SK-N-SH (cell line): Measurements from ENCODE around the gene KLF15. TPM values are rescaled to one million over a fixed set of nuclear protein-coding genes. Genes with fewer than 3 reads are reported as not detected.

Experiments
- CTCF ChIA-PET: fragments of 300-600, 350-600 bp; formaldehyde crosslinking; extraction: SDS; loops from one replicate; lab custom pipeline; 2021; lab: Yijun Ruan, JAX
- POLR2A ChIA-PET: fragments of 350-600 bp; sonication (Branson Sonifier 250); formaldehyde crosslinking; extraction: SDS; loops from one replicate; lab custom pipeline; 2020; ENCODE audit warnings: antibody characterized with exemption, inconsistent platforms; lab: Yijun Ruan, JAX
- DNase-seq: peaks from one replicate; pipeline ENCODE4 v3.0.0; 2012
- H2AFZ ChIP-seq: fragments of 200-600 bp; sonication (generic); 2 replicates; pipeline ENCODE4 v1.8.1; 2016; ENCODE audit warnings: antibody characterized with exemption, mild to moderate bottlenecking, low read depth
- H3F3A ChIP-seq: fragments of 200-600 bp; sonication (generic); replicated peaks from 2 replicates; pipeline ENCODE3; 2016; ENCODE audit warnings: antibody characterized with exemption, mild to moderate bottlenecking; ENCODE audit not compliant: insufficient read depth
- H3K27ac ChIP-seq, 2 experiments: fragments of 200-500 bp in 1 of 2; fragments of 200-600 bp in 1 of 2; sonication (Bioruptor generic) in 1 of 2; sonication (generic), shearing (Covaris generic) in 1 of 2; 2 replicates each; pipeline versions ENCODE4 v1.5.1 to v1.6.1; 2014 to 2016; ENCODE audit warnings: low read depth in 2 of 2, inconsistent platforms in 1 of 2, low read length in 1 of 2, mild to moderate bottlenecking in 1 of 2, mixed read lengths in 1 of 2
- H3K27me3 ChIP-seq: fragments of 200-600 bp; sonication (generic), shearing (Covaris generic); 2 replicates; pipeline ENCODE4 v1.6.1; 2016; ENCODE audit warnings: mixed run types; ENCODE audit not compliant: insufficient read depth
- H3K36me3 ChIP-seq, 2 experiments: fragments of 200-500 bp in 1 of 2; fragments of 200-600 bp in 1 of 2; sonication (Bioruptor generic) in 1 of 2; sonication (generic) in 1 of 2; replicated peaks in 1 of 2; 2 replicates each; pipeline versions ENCODE3 to v1.5.1; 2014 to 2016; ENCODE audit warnings: low read length in 1 of 2, mild to moderate bottlenecking in 1 of 2; ENCODE audit not compliant: insufficient read depth in 2 of 2, control insufficient read depth in 1 of 2
- H3K4me1 ChIP-seq, 2 experiments: fragments of 200-500 bp in 1 of 2; fragments of 200-600 bp in 1 of 2; sonication (Bioruptor generic) in 1 of 2; sonication (generic), shearing (Covaris generic) in 1 of 2; 2 replicates each; pipeline versions ENCODE4 v1.5.1 to v1.6.1; 2014 to 2016; ENCODE audit warnings: low read depth in 1 of 2, low read length in 1 of 2, mixed run types in 1 of 2; ENCODE audit not compliant: insufficient read depth in 2 of 2, control insufficient read depth in 1 of 2
- H3K4me2 ChIP-seq: fragments of 200-600 bp; sonication (generic), shearing (Covaris generic); 2 replicates; pipeline ENCODE4 v1.6.1; 2017; ENCODE audit warnings: mixed run types
- H3K4me3 ChIP-seq, 2 experiments: fragments of 200-500 bp in 1 of 2; fragments of 200-600 bp in 1 of 2; sonication (Bioruptor generic) in 1 of 2; sonication (generic), shearing (Covaris generic) in 1 of 2; 2 replicates each; pipeline versions ENCODE4 v1.5.1 to v1.8.1; 2014 to 2016; ENCODE audit warnings: low read depth in 2 of 2, inconsistent platforms in 1 of 2, low read length in 1 of 2, mild to moderate bottlenecking in 1 of 2, mixed read lengths in 1 of 2, moderate library complexity in 1 of 2
- H3K79me2 ChIP-seq: fragments of 200-600 bp; sonication (generic); 2 replicates; pipeline ENCODE4 v1.8.1; 2017; ENCODE audit warnings: mild to moderate bottlenecking; ENCODE audit not compliant: insufficient read depth
- H3K9ac ChIP-seq: fragments of 200-600 bp; sonication (generic); 2 replicates; pipeline ENCODE4 v1.6.1; 2017; ENCODE audit warnings: mixed run types
- H3K9me2 ChIP-seq: fragments of 200-600 bp; sonication (generic); 2 replicates; pipeline ENCODE4 v1.6.1; 2017; ENCODE audit warnings: mixed run types
- H3K9me3 ChIP-seq: fragments of 200-600 bp; sonication (generic); 2 replicates; pipeline ENCODE4 v1.6.1; 2017; ENCODE audit warnings: mixed run types, mild to moderate bottlenecking, moderate library complexity
- H4K20me1 ChIP-seq: fragments of 200-600 bp; sonication (generic); 2 replicates; pipeline ENCODE4 v1.6.1; 2017; ENCODE audit warnings: mild to moderate bottlenecking, mixed run types; ENCODE audit not compliant: insufficient read depth
- GABPA ChIP-seq: IDR thresholded peaks from 2 replicates; pipeline ENCODE4 v1.4.0; 2012; ENCODE audit warnings: low read depth, mild to moderate bottlenecking
- NFIC ChIP-seq: IDR thresholded peaks from 2 replicates; pipeline ENCODE4 v1.4.0; 2012; ENCODE audit warnings: borderline replicate concordance
- TEAD4 ChIP-seq: IDR thresholded peaks from 2 replicates; pipeline ENCODE4 v1.4.0; 2012; ENCODE audit warnings: mild to moderate bottlenecking, borderline replicate concordance; ENCODE audit not compliant: insufficient read depth
- WGBS: methylation state at CpG from one replicate; pipeline ENCODE4 v1.1.6; 2017; ENCODE audit warnings: low lambda C conversion rate; 5-methylcytosine and 5-hydroxymethylcytosine counted together
- polyA plus RNA-seq, 3 experiments: library from polyadenylated mRNA; depleted of rRNA; stranded (reverse); fragments of >200 nt; gene quantifications; 2 replicates each; pipeline ENCODE4 v1.2.3, GENCODE V29; 2012
- TF ChIP-seq, protein P1 (sequence below): IDR thresholded peaks from 2 replicates; pipeline ENCODE4; 2012
- TF ChIP-seq, protein P2 (sequence below): IDR thresholded peaks from 2 replicates; pipeline ENCODE4 v1.6.1; 2012; ENCODE audit warnings: mild to moderate bottlenecking, low read depth, low read length, moderate library complexity
- TF ChIP-seq, protein P3 (sequence below): IDR thresholded peaks from 2 replicates; pipeline ENCODE4 v1.4.0; 2012; ENCODE audit warnings: low read depth, borderline replicate concordance
- TF ChIP-seq, protein P4 (sequence below): fragments of 200-600 bp; sonication (generic); IDR thresholded peaks from 2 replicates; pipeline ENCODE4 v1.6.1; 2017; ENCODE audit warnings: antibody characterized with exemption, mild to moderate bottlenecking, moderate library complexity

Gene KLF15
- polyA plus RNA-seq, 1 of the 3 experiments (the other 2 are of a cell fraction), result 0.28 TPM

DNA sequence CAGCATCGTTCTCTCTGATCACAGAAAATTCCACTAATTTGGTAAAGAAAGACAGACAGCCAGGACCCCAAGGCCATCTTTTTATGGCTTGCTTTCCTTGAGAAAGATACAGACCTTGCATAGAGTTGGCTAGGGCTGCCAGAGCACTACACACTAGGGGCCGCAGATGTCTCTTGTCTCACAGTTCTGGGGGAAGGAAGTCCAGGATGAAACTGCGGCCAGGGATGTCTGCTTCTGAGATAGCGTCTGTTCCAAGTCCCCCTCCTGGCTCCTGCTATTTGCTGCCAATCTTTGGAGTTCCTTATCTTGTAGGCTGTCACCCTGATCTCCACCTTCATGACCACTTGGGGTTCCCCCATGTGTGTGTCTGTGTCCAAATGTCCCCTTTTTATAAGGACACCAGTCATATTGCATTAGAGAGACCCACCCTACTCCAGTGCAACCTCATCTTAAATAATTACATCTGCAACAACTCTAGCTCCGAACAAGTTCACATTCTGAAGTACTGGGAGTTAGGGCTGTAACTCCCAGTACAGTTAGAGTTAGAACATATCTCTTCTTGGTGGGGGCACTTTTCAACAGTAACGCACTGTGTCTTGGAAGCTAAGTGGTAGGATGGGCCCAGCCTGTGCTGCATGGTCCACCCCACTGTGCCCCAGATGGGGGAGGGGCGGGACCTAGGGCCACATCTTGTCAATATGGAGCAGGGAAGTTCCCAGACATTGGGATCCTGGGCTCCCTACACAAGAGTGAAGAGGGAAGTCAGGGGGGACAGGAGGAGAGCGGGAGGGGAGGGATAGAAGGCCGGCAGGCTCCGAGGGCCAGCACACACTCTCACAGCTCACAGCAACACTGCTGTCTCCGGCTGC lies 42.2 kb downstream of the KLF15 start:
- CTCF ChIA-PET, result no interaction called here
- 47% methylated on average over 8 of the region's 11 CpGs for WGBS
- no peak for TF ChIP-seq TEAD4
- no peak for TF ChIP-seq GABPA
- no peak for TF ChIP-seq NFIC
- TF ChIP-seq, protein P1, sequence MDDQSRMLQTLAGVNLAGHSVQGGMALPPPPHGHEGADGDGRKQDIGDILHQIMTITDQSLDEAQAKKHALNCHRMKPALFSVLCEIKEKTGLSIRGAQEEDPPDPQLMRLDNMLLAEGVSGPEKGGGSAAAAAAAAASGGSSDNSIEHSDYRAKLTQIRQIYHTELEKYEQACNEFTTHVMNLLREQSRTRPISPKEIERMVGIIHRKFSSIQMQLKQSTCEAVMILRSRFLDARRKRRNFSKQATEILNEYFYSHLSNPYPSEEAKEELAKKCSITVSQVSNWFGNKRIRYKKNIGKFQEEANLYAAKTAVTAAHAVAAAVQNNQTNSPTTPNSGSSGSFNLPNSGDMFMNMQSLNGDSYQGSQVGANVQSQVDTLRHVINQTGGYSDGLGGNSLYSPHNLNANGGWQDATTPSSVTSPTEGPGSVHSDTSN, result no peak
- TF ChIP-seq, protein P2, sequence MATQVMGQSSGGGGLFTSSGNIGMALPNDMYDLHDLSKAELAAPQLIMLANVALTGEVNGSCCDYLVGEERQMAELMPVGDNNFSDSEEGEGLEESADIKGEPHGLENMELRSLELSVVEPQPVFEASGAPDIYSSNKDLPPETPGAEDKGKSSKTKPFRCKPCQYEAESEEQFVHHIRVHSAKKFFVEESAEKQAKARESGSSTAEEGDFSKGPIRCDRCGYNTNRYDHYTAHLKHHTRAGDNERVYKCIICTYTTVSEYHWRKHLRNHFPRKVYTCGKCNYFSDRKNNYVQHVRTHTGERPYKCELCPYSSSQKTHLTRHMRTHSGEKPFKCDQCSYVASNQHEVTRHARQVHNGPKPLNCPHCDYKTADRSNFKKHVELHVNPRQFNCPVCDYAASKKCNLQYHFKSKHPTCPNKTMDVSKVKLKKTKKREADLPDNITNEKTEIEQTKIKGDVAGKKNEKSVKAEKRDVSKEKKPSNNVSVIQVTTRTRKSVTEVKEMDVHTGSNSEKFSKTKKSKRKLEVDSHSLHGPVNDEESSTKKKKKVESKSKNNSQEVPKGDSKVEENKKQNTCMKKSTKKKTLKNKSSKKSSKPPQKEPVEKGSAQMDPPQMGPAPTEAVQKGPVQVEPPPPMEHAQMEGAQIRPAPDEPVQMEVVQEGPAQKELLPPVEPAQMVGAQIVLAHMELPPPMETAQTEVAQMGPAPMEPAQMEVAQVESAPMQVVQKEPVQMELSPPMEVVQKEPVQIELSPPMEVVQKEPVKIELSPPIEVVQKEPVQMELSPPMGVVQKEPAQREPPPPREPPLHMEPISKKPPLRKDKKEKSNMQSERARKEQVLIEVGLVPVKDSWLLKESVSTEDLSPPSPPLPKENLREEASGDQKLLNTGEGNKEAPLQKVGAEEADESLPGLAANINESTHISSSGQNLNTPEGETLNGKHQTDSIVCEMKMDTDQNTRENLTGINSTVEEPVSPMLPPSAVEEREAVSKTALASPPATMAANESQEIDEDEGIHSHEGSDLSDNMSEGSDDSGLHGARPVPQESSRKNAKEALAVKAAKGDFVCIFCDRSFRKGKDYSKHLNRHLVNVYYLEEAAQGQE, result no peak
- TF ChIP-seq, protein P3, sequence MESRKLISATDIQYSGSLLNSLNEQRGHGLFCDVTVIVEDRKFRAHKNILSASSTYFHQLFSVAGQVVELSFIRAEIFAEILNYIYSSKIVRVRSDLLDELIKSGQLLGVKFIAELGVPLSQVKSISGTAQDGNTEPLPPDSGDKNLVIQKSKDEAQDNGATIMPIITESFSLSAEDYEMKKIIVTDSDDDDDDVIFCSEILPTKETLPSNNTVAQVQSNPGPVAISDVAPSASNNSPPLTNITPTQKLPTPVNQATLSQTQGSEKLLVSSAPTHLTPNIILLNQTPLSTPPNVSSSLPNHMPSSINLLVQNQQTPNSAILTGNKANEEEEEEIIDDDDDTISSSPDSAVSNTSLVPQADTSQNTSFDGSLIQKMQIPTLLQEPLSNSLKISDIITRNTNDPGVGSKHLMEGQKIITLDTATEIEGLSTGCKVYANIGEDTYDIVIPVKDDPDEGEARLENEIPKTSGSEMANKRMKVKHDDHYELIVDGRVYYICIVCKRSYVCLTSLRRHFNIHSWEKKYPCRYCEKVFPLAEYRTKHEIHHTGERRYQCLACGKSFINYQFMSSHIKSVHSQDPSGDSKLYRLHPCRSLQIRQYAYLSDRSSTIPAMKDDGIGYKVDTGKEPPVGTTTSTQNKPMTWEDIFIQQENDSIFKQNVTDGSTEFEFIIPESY, result no peak
- TF ChIP-seq, protein P4, sequence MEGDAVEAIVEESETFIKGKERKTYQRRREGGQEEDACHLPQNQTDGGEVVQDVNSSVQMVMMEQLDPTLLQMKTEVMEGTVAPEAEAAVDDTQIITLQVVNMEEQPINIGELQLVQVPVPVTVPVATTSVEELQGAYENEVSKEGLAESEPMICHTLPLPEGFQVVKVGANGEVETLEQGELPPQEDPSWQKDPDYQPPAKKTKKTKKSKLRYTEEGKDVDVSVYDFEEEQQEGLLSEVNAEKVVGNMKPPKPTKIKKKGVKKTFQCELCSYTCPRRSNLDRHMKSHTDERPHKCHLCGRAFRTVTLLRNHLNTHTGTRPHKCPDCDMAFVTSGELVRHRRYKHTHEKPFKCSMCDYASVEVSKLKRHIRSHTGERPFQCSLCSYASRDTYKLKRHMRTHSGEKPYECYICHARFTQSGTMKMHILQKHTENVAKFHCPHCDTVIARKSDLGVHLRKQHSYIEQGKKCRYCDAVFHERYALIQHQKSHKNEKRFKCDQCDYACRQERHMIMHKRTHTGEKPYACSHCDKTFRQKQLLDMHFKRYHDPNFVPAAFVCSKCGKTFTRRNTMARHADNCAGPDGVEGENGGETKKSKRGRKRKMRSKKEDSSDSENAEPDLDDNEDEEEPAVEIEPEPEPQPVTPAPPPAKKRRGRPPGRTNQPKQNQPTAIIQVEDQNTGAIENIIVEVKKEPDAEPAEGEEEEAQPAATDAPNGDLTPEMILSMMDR, result no peak
- H3F3A ChIP-seq, result no peaks in the 10 kb centered on the region
- H3K9ac ChIP-seq, result no peak overlapping the region
- H3K4me1 ChIP-seq, result no peaks in the 10 kb centered on the region
- peak; percentile 4 for DNase-seq
- H4K20me1 ChIP-seq, result no peaks in the 10 kb centered on the region
- no peak overlapping the region for H2AFZ ChIP-seq
- no peak overlapping the region for H3K4me2 ChIP-seq
- H3K27me3 ChIP-seq, result no peaks in the 10 kb centered on the region
- POLR2A ChIA-PET, result no interaction called here
- H3K36me3 ChIP-seq, result no peaks in the 10 kb centered on the region
- H3K27ac ChIP-seq, result no peak overlapping the region
- H3K79me2 ChIP-seq, result no peaks in the 10 kb centered on the region
- no peaks in the 10 kb centered on the region for H3K9me2 ChIP-seq
- H3K4me3 ChIP-seq, result no peak overlapping the region
- H3K9me3 ChIP-seq, result no peaks in the 10 kb centered on the region
